IMR-90 (cell line): ENCODE results near the gene RGS5. TPM values are rescaled to one million over a fixed set of nuclear protein-coding genes. Genes with fewer than 3 reads are reported as not detected.
A peak's percentile ranks its signal among the peaks of the same experiment; 100 is the strongest.
"Not testable (repeated sequence)": the region's sequence is repeated elsewhere in the genome, so short reads cannot be mapped to it uniquely, and the experiment has no call there.

Source experiments
- ATAC-seq: fragments of 200-7000 bp; cut with Tn5 transposase; 2 replicates; pipeline ENCODE4 v1.9.1; 2020; ENCODE audit warnings: low read depth, mild to moderate bottlenecking, moderate library complexity
- BruUV-seq: library from RNA; stranded (reverse); fragments of 400-500 nt; replicated peaks from 2 replicates; lab custom pipeline; 2021; lab: Mats Ljungman, UMichigan
- CTCF ChIA-PET: fragments of 300-600 bp; formaldehyde crosslinking; extraction: SDS; loops from one replicate; lab custom pipeline; 2021; ENCODE audit warnings: antibody characterized with exemption; lab: Yijun Ruan, JAX
- POLR2A ChIA-PET: fragments of 300-600 bp; sonication (Branson Sonifier 250); formaldehyde crosslinking; loops from one replicate; lab custom pipeline; 2022; ENCODE audit warnings: antibody characterized with exemption; ENCODE audit not compliant: unreplicated experiment; lab: Charles Lee
- DNase-seq: peaks from one replicate; pipeline ENCODE4 v3.0.0; 2013
- H2AFZ ChIP-seq: replicated peaks from 2 replicates; pipeline ENCODE3; 2013; ENCODE audit warnings: low read length, mild to moderate bottlenecking; ENCODE audit not compliant: poor library complexity
- H2AK5ac ChIP-seq: 2 replicates; pipeline ENCODE4 v1.6.1; 2013; ENCODE audit warnings: low read depth, low read length, inconsistent platforms
- H2AK9ac ChIP-seq: replicated peaks from 2 replicates; pipeline ENCODE3; 2013; ENCODE audit warnings: mild to moderate bottlenecking, low read depth, low read length, moderate library complexity; ENCODE audit not compliant: poor library complexity
- H2BK120ac ChIP-seq: 2 replicates; pipeline ENCODE4 v1.6.1; 2013; ENCODE audit warnings: low read depth, low read length, inconsistent platforms
- H2BK15ac ChIP-seq: 3 replicates; pipeline ENCODE4 v1.6.1; 2013; ENCODE audit warnings: low read depth, low read length, inconsistent platforms
- H2BK20ac ChIP-seq: 2 replicates; pipeline ENCODE4 v1.6.1; 2013; ENCODE audit warnings: low read depth, mild to moderate bottlenecking, inconsistent platforms, low read length, moderate library complexity
- H2BK5ac ChIP-seq: 2 replicates; pipeline ENCODE4 v1.6.1; 2013; ENCODE audit warnings: mild to moderate bottlenecking, low read depth, low read length, inconsistent platforms; ENCODE audit not compliant: poor library complexity, severe bottlenecking
- H3K14ac ChIP-seq: replicated peaks from 2 replicates; pipeline ENCODE4 v1.6.1; 2013; ENCODE audit warnings: low read depth, low read length, inconsistent platforms
- H3K18ac ChIP-seq: 2 replicates; pipeline ENCODE4 v1.6.1; 2013; ENCODE audit warnings: low read depth, low read length, control low read depth
- H3K23ac ChIP-seq: 2 replicates; pipeline ENCODE4 v1.6.1; 2013; ENCODE audit warnings: low read depth, low read length, inconsistent platforms
- H3K27ac ChIP-seq: 2 replicates; pipeline ENCODE4 v1.5.1; 2013; ENCODE audit warnings: mild to moderate bottlenecking, control low read depth, low read length; ENCODE audit not compliant: insufficient read depth
- H3K27me3 ChIP-seq: 2 replicates; pipeline ENCODE4 v1.6.1; 2013; ENCODE audit warnings: low read length; ENCODE audit not compliant: control insufficient read depth, insufficient read depth
- H3K36me3 ChIP-seq: 2 replicates; pipeline ENCODE4 v1.6.1; 2013; ENCODE audit warnings: low read length, mixed read lengths; ENCODE audit not compliant: control insufficient read depth, insufficient read depth
- H3K4ac ChIP-seq: 2 replicates; pipeline ENCODE4 v1.6.1; 2013; ENCODE audit warnings: low read depth, low read length, inconsistent platforms
- H3K4me1 ChIP-seq: 2 replicates; pipeline ENCODE4 v1.6.1; 2013; ENCODE audit warnings: low read length, mixed read lengths; ENCODE audit not compliant: control insufficient read depth, insufficient read depth
- H3K4me2 ChIP-seq: 2 replicates; pipeline ENCODE4 v1.6.1; 2013; ENCODE audit warnings: low read depth, mild to moderate bottlenecking, control low read depth, low read length, moderate library complexity
- H3K4me3 ChIP-seq: 2 replicates; pipeline ENCODE4 v1.5.1; 2013; ENCODE audit warnings: low read depth, mild to moderate bottlenecking, control low read depth, low read length, moderate library complexity; ENCODE audit not compliant: insufficient read depth
- H3K56ac ChIP-seq: 2 replicates; pipeline ENCODE4 v1.6.1; 2013; ENCODE audit warnings: low read length, inconsistent platforms; ENCODE audit not compliant: insufficient read depth; ENCODE audit errors: extremely low read depth
- H3K79me1 ChIP-seq, 2 experiments: 2 replicates each; pipeline ENCODE4 v1.6.1; 2013; ENCODE audit warnings: low read length in 2 of 2, inconsistent platforms in 1 of 2, low read depth in 1 of 2
- H3K9ac ChIP-seq: 2 replicates; pipeline ENCODE4 v1.6.1; 2013; ENCODE audit warnings: low read depth, low read length, control low read depth
- H3K9me1 ChIP-seq: 2 replicates; pipeline ENCODE4 v1.6.1; 2013; ENCODE audit warnings: low read length, inconsistent platforms; ENCODE audit not compliant: insufficient read depth
- H3K9me3 ChIP-seq: 2 replicates; pipeline ENCODE4 v1.6.1; 2013; ENCODE audit warnings: low read length; ENCODE audit not compliant: control insufficient read depth, insufficient read depth
- H4K20me1 ChIP-seq: 2 replicates; pipeline ENCODE4 v1.6.1; 2013; ENCODE audit warnings: low read length, inconsistent platforms; ENCODE audit not compliant: insufficient read depth
- H4K5ac ChIP-seq: 2 replicates; pipeline ENCODE4 v1.6.1; 2013; ENCODE audit warnings: mild to moderate bottlenecking, low read depth, low read length, control low read depth
- H4K8ac ChIP-seq, 2 experiments: 2 replicates each; pipeline ENCODE4 v1.6.1; 2013; ENCODE audit warnings: low read depth in 2 of 2, low read length in 2 of 2, control low read depth in 1 of 2, inconsistent platforms in 1 of 2
- H4K91ac ChIP-seq: 2 replicates; pipeline ENCODE4 v1.6.1; 2013; ENCODE audit warnings: low read depth, low read length, inconsistent platforms; ENCODE audit not compliant: insufficient read depth
- ELK1 ChIP-seq: fragments of 150-350 bp; IDR thresholded peaks from 2 replicates; pipeline ENCODE4 v1.6.1; 2016; ENCODE audit warnings: low read depth, mild to moderate bottlenecking, low read length, moderate library complexity, borderline replicate concordance
- NFE2L2 ChIP-seq: fragments of 150-350 bp; IDR thresholded peaks from 2 replicates; pipeline ENCODE4 v1.6.1; 2016; ENCODE audit warnings: low read depth, mild to moderate bottlenecking, low read length
- POLR2A ChIP-seq: IDR thresholded peaks from 2 replicates; pipeline ENCODE4 v1.6.1; 2012; ENCODE audit warnings: mild to moderate bottlenecking, low read depth, low read length
- WGBS, 2 experiments: methylation state at CpG; one replicate each; pipeline versions ENCODE4 v1.1.5 to v1.1.7; 2013; ENCODE audit warnings: missing lambda C conversion rate in 2 of 2; ENCODE audit not compliant: insufficient read length in 1 of 2; ENCODE audit errors: extremely low coverage in 2 of 2; 5-methylcytosine and 5-hydroxymethylcytosine counted together
- dilution Hi-C: fragments of 300-500 bp; cut with HindIII; formaldehyde crosslinking; loops from one replicate; pipeline ENCODE4 v1.14.3; 2018; ENCODE audit warnings: low sequenced_read_pairs; ENCODE audit not compliant: unreplicated experiment
- in situ Hi-C: fragments of 300-500 bp; cut with MboI; formaldehyde crosslinking; loops from 3 replicates; pipeline ENCODE4 v1.14.3; 2019; ENCODE audit warnings: low sequenced_read_pairs, inconsistent platforms, mixed read lengths
- intact Hi-C: fragments of 100-400 bp; cut with micrococcal nuclease; formaldehyde crosslinking; loops from 2 replicates; pipeline ENCODE4 v1.10.0; 2022
- polyA plus RNA-seq, 3 experiments: library from polyadenylated mRNA; depleted of rRNA; stranded (reverse); fragments of >200 nt; gene quantifications; 2 replicates each; pipeline ENCODE4 v1.2.3, GENCODE V29; 2012; ENCODE audit warnings: low replicate concordance in 1 of 3
- total RNA-seq: library from RNA; depleted of rRNA; stranded (reverse); fragments of >200 nt; gene quantifications from 2 replicates; pipeline ENCODE4 v1.2.3, GENCODE V29; 2012

RGS5 gene
- total and polyA plus RNA-seq, 2 of the 4 experiments (the other 2 are of a cell fraction): 21.4 to 40.0 TPM

- H2BK20ac ChIP-seq: peak overlapping the region; percentile 80
- 80% methylated on average over 2 of the region's 3 CpGs; no CpG with 5 or more reads in 1 of the 2 experiments for WGBS, 2 experiments
These were observed 28.1 kb upstream of the RGS5 start for GRCh38 chr1:163230827-163231226.

DNA sequence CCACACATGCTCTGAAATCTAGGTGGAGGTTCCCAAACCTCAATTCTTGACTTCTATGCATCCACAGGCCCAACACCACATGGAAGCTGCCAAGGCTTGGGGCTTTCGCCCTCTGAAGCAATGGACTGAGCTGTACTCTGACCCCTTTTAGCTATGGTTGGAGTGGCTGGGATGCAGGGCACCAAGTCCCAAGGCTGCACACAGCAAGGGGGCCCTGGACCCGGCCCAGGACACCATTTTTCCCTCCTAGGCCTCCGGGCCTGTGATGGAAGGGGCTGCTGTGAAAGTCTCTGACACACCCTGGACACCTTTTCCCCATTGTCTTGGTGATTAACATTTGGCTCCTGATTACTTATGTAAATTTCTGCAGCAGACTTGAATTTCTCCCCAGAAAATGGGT, 25.6 kb upstream of the RGS5 start:
- H2AK5ac ChIP-seq, H3K18ac ChIP-seq, H3K56ac ChIP-seq, H3K79me1 ChIP-seq, H3K9me1 ChIP-seq, H2AK9ac ChIP-seq, in situ Hi-C loops, H3K23ac ChIP-seq, POLR2A ChIA-PET, ATAC-seq, H2AFZ ChIP-seq, H3K4ac ChIP-seq, H3K4me1 ChIP-seq, H3K27me3 ChIP-seq, H3K14ac ChIP-seq, H4K91ac ChIP-seq, H2BK15ac ChIP-seq, CTCF ChIA-PET, DNase-seq, dilution Hi-C loops, H4K5ac ChIP-seq, H3K4me2 ChIP-seq, H3K4me3 ChIP-seq, H3K9ac ChIP-seq, H3K9me3 ChIP-seq, BruUV-seq, H4K8ac ChIP-seq, H2BK20ac ChIP-seq, H4K20me1 ChIP-seq, intact Hi-C loops, H3K27ac ChIP-seq, H2BK5ac ChIP-seq, H2BK120ac ChIP-seq, H3K36me3 ChIP-seq: not testable (repeated sequence)
- WGBS, 2 experiments: no CpG with 5 or more reads among the region's 3 CpGs

More at GRCh38 chr1:163230827-163231226, 28.1 kb upstream of the RGS5 start:
- Histone ChIP-seq H2BK5ac (peak overlapping the region; percentile 40), H3K18ac (peak overlapping the region; percentile 55; the same call in 1 of the 2 replicates), H4K91ac (no peak overlapping the region), H3K27me3 (no peaks in the 10 kb centered on the region), H3K36me3 (no peaks in the 10 kb centered on the region), H3K23ac (peak overlapping the region; percentile 92), H3K14ac (peak overlapping the region; percentile 90), H3K27ac (no peak overlapping the region), H3K4me2 (no peak overlapping the region), H4K5ac (no peak overlapping the region), H3K9me3 (no peaks in the 10 kb centered on the region), H2AK9ac (no peak overlapping the region), H3K4me1 (peaks cover 4% of the 10 kb centered on the region), H3K4me3 (no peak overlapping the region), H4K8ac (peak overlapping the region in 1 of 2 experiments; percentile 86; a peak in 2 of 4 replicates), H3K9me1 (peaks cover 2% of the 10 kb centered on the region; the same call in 1 of the 2 replicates), H2AFZ (peak overlapping the region; percentile 26), H2BK120ac (peak overlapping the region; percentile 91), H3K4ac (peak overlapping the region; percentile 92), H3K79me1 (no peaks in the 10 kb centered on the region), H2BK15ac (peak overlapping the region; percentile 77; the same call in 2 of the 3 replicates), H4K20me1 (no peaks in the 10 kb centered on the region), H3K9ac (no peak overlapping the region), H2AK5ac (peak overlapping the region; percentile 90; the same call in 1 of the 2 replicates), H3K56ac (no peak overlapping the region)
- no TSS peak for BruUV-seq
- TF ChIP-seq ELK1 (no peak), NFE2L2 (no peak), POLR2A (no peak)
- DNase-seq: no peak
- no peak for ATAC-seq
- in situ Hi-C loops (no loop called here), intact Hi-C loops (no loop called here), dilution Hi-C loops (no loop called here)
- ChIA-PET POLR2A (interaction anchor here (0.7 kb wide), 1 partner anchor 15 kb away, joined by 4 read pairs; no protein-coding TSS in a partner anchor), CTCF (no interaction called here)
